Natural killer cell (primary cell): ENCODE data around the gene CLNK. TPM values are rescaled to one million over a fixed set of nuclear protein-coding genes. Genes with fewer than 3 reads are reported as not detected.
A peak's percentile ranks its signal among the peaks of the same experiment; 100 is the strongest.

ENCODE experiments used
- ATAC-seq, 3 donors: fragments of 150-1000 bp in 2 of 3; fragments of 200-7000 bp in 1 of 3; cut with Tn5 transposase; 1 replicate in 1 of 3; 2 replicates in 2 of 3; pipeline ENCODE4 v1.10.0; 2021; ENCODE audit warnings: mild to moderate bottlenecking in 2 of 3, moderate library complexity in 2 of 3
- DNase-seq, 2 donors: peaks; one replicate each; pipeline versions ENCODE4 v3.0.0 to v3.0.0-alpha.2; 2013 to 2021; ENCODE audit warnings: mixed read lengths in 1 of 2
- H3K27ac ChIP-seq: one replicate; pipeline ENCODE4 v1.5.1; 2013; ENCODE audit warnings: mild to moderate bottlenecking, low read length
- H3K27me3 ChIP-seq: one replicate; pipeline ENCODE4 v1.6.1; 2013; ENCODE audit warnings: low read length; ENCODE audit not compliant: control insufficient read depth, insufficient read depth
- H3K36me3 ChIP-seq: one replicate; pipeline ENCODE4 v1.6.1; 2013; ENCODE audit warnings: low read length; ENCODE audit not compliant: control insufficient read depth, insufficient read depth
- H3K4me1 ChIP-seq: one replicate; pipeline ENCODE4 v1.6.1; 2013; ENCODE audit warnings: low read length; ENCODE audit not compliant: control insufficient read depth, insufficient read depth
- H3K4me3 ChIP-seq: one replicate; pipeline ENCODE4 v1.5.1; 2013; ENCODE audit warnings: low read length
- H3K9me3 ChIP-seq: one replicate; pipeline ENCODE4 v1.6.1; 2013; ENCODE audit warnings: low read length; ENCODE audit not compliant: control insufficient read depth, insufficient read depth
- H3K27ac Mint-ChIP-seq, 2 donors: one replicate each; pipeline ENCODE4 v1.8.0; 2022; ENCODE audit warnings: mild to moderate bottlenecking in 2 of 2, mixed read lengths in 2 of 2, moderate library complexity in 1 of 2
- H3K27me3 Mint-ChIP-seq, 2 donors: one replicate each; pipeline ENCODE4 v1.8.0; 2022; ENCODE audit warnings: low read depth in 2 of 2, mixed read lengths in 2 of 2
- H3K36me3 Mint-ChIP-seq: one replicate; pipeline ENCODE4 v1.8.0; 2022; ENCODE audit warnings: mixed read lengths
- H3K4me1 Mint-ChIP-seq, 2 donors: one replicate each; pipeline ENCODE4 v1.8.0; 2022; ENCODE audit warnings: mixed read lengths in 2 of 2
- H3K4me3 Mint-ChIP-seq: one replicate; pipeline ENCODE4 v1.8.0; 2022; ENCODE audit warnings: mild to moderate bottlenecking, moderate library complexity, mixed read lengths
- H3K9me3 Mint-ChIP-seq, 2 donors: one replicate each; pipeline ENCODE4 v1.8.0; 2022; ENCODE audit warnings: mixed read lengths in 2 of 2
- CTCF ChIP-seq: fragments of 200-600 bp; IDR thresholded peaks from one replicate; pipeline ENCODE4 v1.8.0; 2022; ENCODE audit warnings: antibody characterized with exemption
- WGBS: methylation state at CpG from one replicate; pipeline ENCODE4 v1.1.7; 2013; ENCODE audit warnings: missing lambda C conversion rate; ENCODE audit not compliant: insufficient coverage; 5-methylcytosine and 5-hydroxymethylcytosine counted together
- intact Hi-C: fragments of 100-400 bp; cut with micrococcal nuclease; formaldehyde crosslinking; loops from one replicate; pipeline ENCODE4 v1.14.2; 2022
- total RNA-seq, 4 donors: library from RNA; stranded (reverse); fragments of 120-200 nt in 1 of 4; gene quantifications; one replicate each; pipeline versions ENCODE4 v1.2.3 to v1.2.4, GENCODE V29; 2013 to 2022

CLNK gene
- total RNA-seq, 3 donors from 2014 or later (not counting 1 experiment from before 2014, with no cell fraction given) = 1.00 to 1.1 (median 1.0) TPM

DNA sequence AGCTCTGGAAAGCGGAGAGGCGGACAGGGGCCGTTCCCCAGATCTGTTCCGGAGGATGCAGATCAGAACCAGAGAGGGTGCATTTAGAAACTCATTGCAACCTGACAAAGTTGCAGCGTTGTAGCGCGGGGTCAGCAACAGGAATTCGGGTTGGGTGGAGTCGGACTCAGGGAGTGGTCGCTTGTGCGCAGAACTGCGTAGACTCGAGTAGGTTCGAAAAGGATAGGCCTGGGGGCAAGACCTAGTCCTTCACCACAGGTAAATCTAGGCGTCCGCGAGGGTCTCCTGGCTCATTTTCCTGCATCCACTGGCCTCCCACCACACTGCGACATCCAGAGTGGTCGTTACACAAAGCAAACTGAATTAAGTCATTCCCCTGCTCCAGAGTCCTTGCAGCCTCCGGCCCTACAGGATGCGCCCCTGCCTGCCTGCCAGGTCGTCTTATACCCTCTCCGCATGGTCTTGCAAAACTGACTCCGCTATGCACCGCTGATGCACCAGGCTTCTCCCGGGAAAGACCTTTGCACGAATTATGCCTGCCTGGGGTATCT, 222.6 kb downstream of the CLNK start:
- no peak for TF ChIP-seq CTCF
- peaks cover 19% of the 10 kb centered on the region for H3K27me3 ChIP-seq
- intact Hi-C loops = loop anchor here (1.0 kb wide), 2 partner anchors 76 to 87 kb away; no protein-coding TSS in a partner anchor
- H3K27me3 Mint-ChIP-seq = peaks cover 38 to 53% of the 10 kb centered on the region in 2 donors
- peak overlapping the region; percentile 62 for H3K4me3 Mint-ChIP-seq
- peak overlapping the region; percentile 32 for H3K4me3 ChIP-seq
- H3K9me3 Mint-ChIP-seq = no peaks in the 10 kb centered on the region
- H3K4me1 Mint-ChIP-seq = peaks cover 7 to 11% of the 10 kb centered on the region in 2 donors
- H3K27ac Mint-ChIP-seq = no peak overlapping the region
- no peak for ATAC-seq
- WGBS = 54% methylated on average over 27 of the region's 27 CpGs
- no peak overlapping the region for H3K27ac ChIP-seq
- H3K9me3 ChIP-seq = no peaks in the 10 kb centered on the region
- peak in 1 of 2 donors; percentile 4 for DNase-seq
- peaks cover 19% of the 10 kb centered on the region for H3K4me1 ChIP-seq
- no peaks in the 10 kb centered on the region for H3K36me3 ChIP-seq
- H3K36me3 Mint-ChIP-seq = no peaks in the 10 kb centered on the region

DNA sequence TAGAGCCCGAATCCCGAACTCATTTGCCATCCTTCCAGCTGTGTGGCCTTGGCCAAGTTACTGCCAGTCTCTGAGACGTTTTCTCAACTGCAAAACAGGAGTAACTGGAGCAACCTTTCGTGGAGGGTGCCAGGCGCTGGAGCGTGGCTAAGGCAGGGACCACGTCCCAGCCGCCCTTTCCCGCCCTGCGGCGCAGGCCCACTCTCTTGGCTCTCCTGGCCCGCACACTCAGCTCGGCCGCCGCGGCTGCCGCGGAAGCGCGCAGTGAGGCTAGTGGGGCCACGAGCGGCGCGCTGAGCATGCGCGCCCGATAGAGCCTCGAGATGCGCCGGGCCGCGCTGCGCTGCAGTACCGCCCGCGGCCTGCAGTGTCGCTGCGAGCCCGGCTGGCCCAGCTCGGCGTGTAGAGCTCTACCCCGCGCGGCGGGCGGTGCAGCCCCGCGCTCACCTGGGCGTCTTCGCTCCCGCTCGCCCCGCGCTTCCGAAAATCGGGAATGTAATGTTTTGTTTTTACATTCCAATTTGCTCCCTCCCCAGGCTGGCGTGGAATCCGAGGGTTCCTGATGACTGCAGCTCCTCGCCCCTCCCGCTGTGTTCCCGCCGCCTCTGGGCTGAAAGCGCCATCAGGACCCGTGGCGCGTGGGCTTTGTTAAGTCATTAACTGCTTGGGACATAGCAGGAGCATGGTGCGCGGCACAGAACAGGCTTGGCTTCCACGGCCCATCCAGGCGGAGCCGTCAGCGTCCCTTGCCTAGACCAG, 223.3 kb downstream of the CLNK start:
- peak; percentile 79 to 93 for DNase-seq

GRCh38 chr4:10460313-10461047, 224.1 kb downstream of the CLNK start:
- H3K36me3 Mint-ChIP-seq = no peaks in the 10 kb centered on the region
- Histone ChIP-seq H3K4me1 (peaks cover 23% of the 10 kb centered on the region), H3K27ac (no peak overlapping the region), H3K4me3 (peak overlapping the region; percentile 19), H3K36me3 (no peaks in the 10 kb centered on the region), H3K27me3 (peaks cover 19% of the 10 kb centered on the region), H3K9me3 (no peaks in the 10 kb centered on the region)
- DNase-seq = peak in 1 of 2 donors; percentile 7
- 78% methylated on average over 11 of the region's 11 CpGs for WGBS
- H3K4me3 Mint-ChIP-seq = peak overlapping the region; percentile 7
- no peaks in the 10 kb centered on the region for H3K9me3 Mint-ChIP-seq
- H3K27me3 Mint-ChIP-seq = peaks cover 34 to 48% of the 10 kb centered on the region in 2 donors
- no peak for ATAC-seq
- peaks cover 15 to 19% of the 10 kb centered on the region in 2 donors for H3K4me1 Mint-ChIP-seq
- intact Hi-C loops = loop anchor here (1.0 kb wide), 2 partner anchors 78 to 89 kb away; no protein-coding TSS in a partner anchor
- no peak for TF ChIP-seq CTCF
- no peak overlapping the region for H3K27ac Mint-ChIP-seq

More for the DNA sequence above, 223.3 kb downstream of the CLNK start:
- Histone ChIP-seq H3K4me1 (peaks cover 21% of the 10 kb centered on the region), H3K36me3 (no peaks in the 10 kb centered on the region), H3K4me3 (peak overlapping the region; percentile 32), H3K9me3 (no peaks in the 10 kb centered on the region), H3K27ac (no peak overlapping the region), H3K27me3 (peaks cover 19% of the 10 kb centered on the region)
- H3K9me3 Mint-ChIP-seq = no peaks in the 10 kb centered on the region
- no peaks in the 10 kb centered on the region for H3K36me3 Mint-ChIP-seq
- peak overlapping the region; percentile 62 for H3K4me3 Mint-ChIP-seq
- peaks cover 10 to 15% of the 10 kb centered on the region in 2 donors for H3K4me1 Mint-ChIP-seq
- no peak overlapping the region for H3K27ac Mint-ChIP-seq
- peaks cover 34 to 48% of the 10 kb centered on the region in 2 donors for H3K27me3 Mint-ChIP-seq
- intact Hi-C loops = loop anchor here (1.0 kb wide), 2 partner anchors 77 to 88 kb away; no protein-coding TSS in a partner anchor
- peak; percentile 99 for TF ChIP-seq CTCF
- 6% methylated on average over 72 of the region's 72 CpGs for WGBS
- peak; percentile 77 to 89 (median 85) for ATAC-seq
